Measurements from ENCODE around the gene BLVRB. TPM values are rescaled to one million over a fixed set of nuclear protein-coding genes. Genes with fewer than 3 reads are reported as not detected.
A peak's percentile ranks its signal among the peaks of the same experiment; 100 is the strongest.

BLVRB gene
- total and polyA plus RNA-seq, 9 of the 15 experiments (the other 6 are each of a cell fraction or from before 2014, with no cell fraction given) = 81.1 to 749 (median 331) TPM

DNA sequence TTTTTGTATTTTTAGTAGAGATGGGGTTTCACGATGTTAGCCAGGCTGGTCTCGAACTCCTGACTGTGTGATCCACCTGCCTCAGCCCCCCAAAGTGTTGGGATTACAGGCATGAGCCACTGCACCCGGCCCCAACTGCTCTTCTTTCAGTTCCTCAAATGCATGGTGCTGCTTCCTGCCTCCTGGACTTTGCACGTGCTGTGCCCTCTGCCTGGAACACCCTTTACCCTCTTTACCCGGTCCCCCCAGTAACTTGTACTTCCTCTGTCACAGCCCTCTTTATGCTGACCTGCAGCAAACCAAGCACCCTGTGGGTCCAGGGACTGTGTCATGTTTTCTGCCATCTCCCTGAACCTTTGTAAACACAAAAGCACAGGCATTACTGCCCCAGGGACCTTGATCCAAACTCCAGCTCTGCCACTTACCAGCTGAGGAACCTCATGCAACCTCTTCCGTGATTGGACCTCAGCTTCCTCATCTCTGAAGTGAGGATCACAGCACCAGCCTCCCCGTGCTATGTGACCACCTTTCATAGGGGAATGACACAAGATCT is 3.8 kb downstream of the BLVRB start:
- H2AFZ ChIP-seq (ENCODE audit: low read depth, low read length) = no peak overlapping the region
- H3K9me1 ChIP-seq (ENCODE audit: control insufficient read depth, insufficient read depth, low read length) = peaks cover 4% of the 10 kb centered on the region
- peaks cover 17 to 44% of the 10 kb centered on the region in 2 experiments; a peak in 4 of 5 replicates for H3K4me1 ChIP-seq (replicated peaks in 1 of 2; ENCODE audit: control insufficient read depth in 2 of 2, insufficient read depth in 2 of 2, low read length in 2 of 2)
- POLR2A ChIA-PET = no interaction called here
- FAIRE-seq (no peak), DNase-seq (ENCODE audit: extremely low read depth in 1 of 4, low spot score in 3 of 4) (no peak), ATAC-seq (no peak)
- no TSS peak for BruUV-seq (replicated peaks)
- no peak overlapping the region for H3K4me3 ChIP-seq
- peak overlapping the region in 1 of 2 experiments; percentile 61; a peak in 1 of 4 replicates for H3K9ac ChIP-seq (ENCODE audit: insufficient read depth in 1 of 2, low read depth in 2 of 2, low read length in 2 of 2)
- in situ Hi-C loops (cut with MboI) = no loop called here
- peaks cover 42% of the 10 kb centered on the region for H3K36me3 ChIP-seq (ENCODE audit: control insufficient read depth, insufficient read depth, low read length)
- H4K20me1 ChIP-seq (replicated peaks; ENCODE audit: control insufficient read depth, insufficient read depth, low read length) = peaks cover 7% of the 10 kb centered on the region
- H3K79me2 ChIP-seq (ENCODE audit: control insufficient read depth, insufficient read depth, low read length) = peaks cover 76% of the 10 kb centered on the region
- intact Hi-C loops (cut with micrococcal nuclease) = no loop called here
- H3K27ac ChIP-seq (ENCODE audit: extremely low read depth, low read depth, low read length) = peak overlapping the region; percentile 12; the same call in 1 of the 3 replicates
- WGBS (ENCODE audit: insufficient coverage, low coverage, missing lambda C conversion rate) = 74% methylated on average over 7 of the region's 7 CpGs
- H3K4me2 ChIP-seq (ENCODE audit: insufficient read depth, low read length) = peak overlapping the region; percentile 33
- H3K27me3 ChIP-seq (ENCODE audit: control insufficient read depth in 2 of 2, insufficient read depth in 2 of 2, low read length in 2 of 2) = no peaks in the 10 kb centered on the region
- H3K9me3 ChIP-seq (replicated peaks; ENCODE audit: control insufficient read depth, insufficient read depth, low read depth, low read length) = no peaks in the 10 kb centered on the region
- CTCF ChIA-PET (ENCODE audit: low intra/inter-chr PET ratio) = no interaction called here
- TF ChIP-seq KDM2B (CRISPR knock-in tag; IDR thresholded peaks at IDR 0.05) (no peak), ZNF318 (IDR thresholded peaks at IDR 0.05; ENCODE audit: borderline replicate concordance in 1 of 2, low read depth in 1 of 2) (no peak), ZKSCAN1 (IDR thresholded peaks at IDR 0.05; ENCODE audit: low read depth, low read length) (no peak), TFAP4 (CRISPR knock-in tag; IDR thresholded peaks at IDR 0.05; ENCODE audit: borderline replicate concordance) (no peak), ZNF124 (CRISPR knock-in tag; IDR thresholded peaks at IDR 0.05) (no peak)

Data from K562 (cell line).